Body of pancreas (tissue), 4 donors: ENCODE results near the gene CD244.
A peak's percentile ranks its signal among the peaks of the same experiment; 100 is the strongest.

Experiments used
- CTCF ChIP-seq, 7 experiments: fragments of 450-650 bp in 4 of 7; fragments of 200-600 bp in 3 of 7; sonication (generic) in 3 of 7; IDR thresholded peaks; one replicate each; pipeline ENCODE4 v1.5.1; 2016 to 2019; ENCODE audit warnings: antibody characterized with exemption in 7 of 7
- POLR2A ChIP-seq, 3 donors: fragments of 450-650 bp; IDR thresholded peaks; one replicate each; pipeline ENCODE4 v1.6.1; 2016; ENCODE audit warnings: antibody characterized with exemption in 3 of 3, mild to moderate bottlenecking in 2 of 3

- TF ChIP-seq CTCF (IDR thresholded peaks at IDR 0.05) (no peak), POLR2A (IDR thresholded peaks at IDR 0.05) (peak in 1 of 3 donors; percentile 12)
These were observed 66.7 kb downstream of the CD244 start, which contains the start of gene LY9 for GRCh38 chr1:160795951-160796383.
